Epithelial cell of esophagus (primary cell): ENCODE data around the gene PDIA4.
"Not testable (repeated sequence)": the region's sequence is repeated elsewhere in the genome, so short reads cannot be mapped to it uniquely, and the experiment has no call there.

Experiments
- DNase-seq: peaks from one replicate; pipeline ENCODE4 v3.0.0; 2010; ENCODE audit warnings: low read depth
- H3K4me3 ChIP-seq: 2 replicates; pipeline ENCODE4 v1.5.1; 2011; ENCODE audit warnings: mild to moderate bottlenecking, low read length, control low read depth
- CTCF ChIP-seq: IDR thresholded peaks from 2 replicates; pipeline ENCODE4 v1.5.1; 2011; ENCODE audit warnings: low read depth, mild to moderate bottlenecking, low read length, control low read depth, inconsistent platforms; ENCODE audit not compliant: insufficient read depth; ENCODE audit errors: missing control alignments

Gene PDIA4

GRCh38 chr7:148982654-148983199, 45.6 kb downstream of the PDIA4 start:
- no peak for TF ChIP-seq CTCF
- DNase-seq, result peak; percentile 30
- H3K4me3 ChIP-seq, result peak overlapping the region; percentile 64

GRCh38 chr7:148979827-148980226, 48.5 kb downstream of the PDIA4 start:
- H3K4me3 ChIP-seq, result no peak overlapping the region
- no peak for DNase-seq
- TF ChIP-seq CTCF, result no peak

- not testable (repeated sequence) for H3K4me3 ChIP-seq, DNase-seq
Measured at GRCh38 chr7:148979072-148979471, 49.2 kb downstream of the PDIA4 start.

GRCh38 chr7:148978091-148978490, 50.2 kb downstream of the PDIA4 start:
- H3K4me3 ChIP-seq, result no peak overlapping the region
- DNase-seq, result no peak
- TF ChIP-seq CTCF, result no peak

GRCh38 chr7:148975896-148976295, 52.4 kb downstream of the PDIA4 start:
- DNase-seq, result no peak
- no peak for TF ChIP-seq CTCF
- no peak overlapping the region for H3K4me3 ChIP-seq

- H3K4me3 ChIP-seq, result no peak overlapping the region
- TF ChIP-seq CTCF, result no peak
- DNase-seq, result peak; percentile 33
Measured at GRCh38 chr7:148973256-148973655, 55.0 kb downstream of the PDIA4 start.

GRCh38 chr7:148972375-148972774, 55.9 kb downstream of the PDIA4 start:
- H3K4me3 ChIP-seq, result no peak overlapping the region
- no peak for TF ChIP-seq CTCF
- no peak for DNase-seq
